Measurements from ENCODE around the gene ARPC4. TPM values are rescaled to one million over a fixed set of nuclear protein-coding genes. Genes with fewer than 3 reads are reported as not detected.

ARPC4 gene
- total RNA-seq, 1 donor: 304 TPM

DNA sequence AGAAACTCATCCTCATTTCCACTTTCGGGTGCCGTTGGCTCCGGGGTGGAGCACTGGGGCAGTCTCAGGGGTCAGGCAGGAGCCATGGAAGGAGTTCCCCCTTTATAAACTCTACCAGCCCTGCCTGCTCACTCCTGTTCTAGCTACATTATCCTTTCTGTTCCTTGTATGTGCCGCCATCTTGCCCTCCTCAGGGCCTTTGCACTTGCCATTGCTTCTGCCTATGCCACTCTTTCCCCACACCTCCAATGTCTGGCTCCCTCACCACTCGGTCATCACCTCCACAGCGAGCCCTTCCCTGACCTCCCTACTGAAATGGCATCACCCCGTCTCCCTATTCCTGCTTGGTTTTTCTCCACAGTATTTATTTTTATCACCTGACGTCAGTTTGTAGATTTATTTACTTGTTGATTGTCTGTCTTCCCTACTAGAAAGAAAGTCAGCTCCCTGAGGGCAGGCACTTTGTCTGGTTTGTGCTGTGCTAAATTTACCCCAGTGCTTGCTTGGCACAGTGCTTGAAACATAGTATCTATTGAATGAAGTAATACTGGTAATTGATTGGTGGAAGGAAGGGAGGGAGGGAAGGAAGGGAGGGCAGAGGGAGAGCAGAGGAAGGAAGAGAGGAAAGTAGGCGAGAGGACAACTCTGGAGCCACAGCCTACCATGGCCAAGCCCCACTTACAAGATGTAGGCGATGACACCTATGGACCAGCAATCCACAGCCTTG is 31.9 kb upstream of the ARPC4 start:
- TF ChIP-seq, protein P1, sequence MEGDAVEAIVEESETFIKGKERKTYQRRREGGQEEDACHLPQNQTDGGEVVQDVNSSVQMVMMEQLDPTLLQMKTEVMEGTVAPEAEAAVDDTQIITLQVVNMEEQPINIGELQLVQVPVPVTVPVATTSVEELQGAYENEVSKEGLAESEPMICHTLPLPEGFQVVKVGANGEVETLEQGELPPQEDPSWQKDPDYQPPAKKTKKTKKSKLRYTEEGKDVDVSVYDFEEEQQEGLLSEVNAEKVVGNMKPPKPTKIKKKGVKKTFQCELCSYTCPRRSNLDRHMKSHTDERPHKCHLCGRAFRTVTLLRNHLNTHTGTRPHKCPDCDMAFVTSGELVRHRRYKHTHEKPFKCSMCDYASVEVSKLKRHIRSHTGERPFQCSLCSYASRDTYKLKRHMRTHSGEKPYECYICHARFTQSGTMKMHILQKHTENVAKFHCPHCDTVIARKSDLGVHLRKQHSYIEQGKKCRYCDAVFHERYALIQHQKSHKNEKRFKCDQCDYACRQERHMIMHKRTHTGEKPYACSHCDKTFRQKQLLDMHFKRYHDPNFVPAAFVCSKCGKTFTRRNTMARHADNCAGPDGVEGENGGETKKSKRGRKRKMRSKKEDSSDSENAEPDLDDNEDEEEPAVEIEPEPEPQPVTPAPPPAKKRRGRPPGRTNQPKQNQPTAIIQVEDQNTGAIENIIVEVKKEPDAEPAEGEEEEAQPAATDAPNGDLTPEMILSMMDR (IDR thresholded peaks at IDR 0.05; ENCODE audit: insufficient read depth, low read depth, low read length): no peak
- no peak overlapping the region for H3K4me3 ChIP-seq (ENCODE audit: low read depth, low read length)
- no peak for DNase-seq (ENCODE audit: low read depth)

GRCh38 chr3:9761919-9762318 is 31.0 kb upstream of the ARPC4 start:
- no peak for DNase-seq (ENCODE audit: low read depth)
- no peak overlapping the region for H3K4me3 ChIP-seq (ENCODE audit: low read depth, low read length)
- TF ChIP-seq, protein P1 (IDR thresholded peaks at IDR 0.05; ENCODE audit: insufficient read depth, low read depth, low read length): no peak

GRCh38 chr3:9762871-9763270 is 30.0 kb upstream of the ARPC4 start:
- H3K4me3 ChIP-seq (ENCODE audit: low read depth, low read length): no peak overlapping the region
- TF ChIP-seq, protein P1 (IDR thresholded peaks at IDR 0.05; ENCODE audit: insufficient read depth, low read depth, low read length): no peak
- no peak for DNase-seq (ENCODE audit: low read depth)

DNA sequence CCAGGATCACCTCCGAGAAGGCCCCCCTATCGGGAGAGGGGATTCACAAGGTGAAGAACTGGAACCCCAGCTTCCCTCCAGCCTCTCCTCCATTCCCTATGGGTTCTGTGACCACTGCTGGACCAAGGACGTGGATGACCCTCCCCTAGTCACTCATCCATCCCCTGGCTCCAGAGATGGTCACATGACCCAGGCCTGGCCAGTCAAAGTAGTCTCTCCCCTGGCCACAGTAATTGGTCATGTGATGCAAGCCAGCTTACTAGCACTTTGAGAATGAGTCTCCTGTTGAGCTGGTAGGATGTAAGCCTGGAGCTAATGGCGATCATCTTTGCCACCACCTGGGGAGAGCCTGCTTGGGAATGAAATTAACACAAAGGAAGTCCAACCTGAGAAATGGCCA is 27.0 kb upstream of the ARPC4 start:
- H3K4me3 ChIP-seq (ENCODE audit: low read depth, low read length): no peak overlapping the region
- TF ChIP-seq, protein P1 (IDR thresholded peaks at IDR 0.05; ENCODE audit: insufficient read depth, low read depth, low read length): no peak
- DNase-seq (ENCODE audit: low read depth): no peak

GRCh38 chr3:9767418-9767817 is 25.5 kb upstream of the ARPC4 start:
- H3K4me3 ChIP-seq (ENCODE audit: low read depth, low read length): no peak overlapping the region
- DNase-seq (ENCODE audit: low read depth): no peak
- TF ChIP-seq, protein P1 (IDR thresholded peaks at IDR 0.05; ENCODE audit: insufficient read depth, low read depth, low read length): no peak

- DNase-seq (ENCODE audit: low read depth): no peak
- no peak overlapping the region for H3K4me3 ChIP-seq (ENCODE audit: low read depth, low read length)
- TF ChIP-seq, protein P1 (IDR thresholded peaks at IDR 0.05; ENCODE audit: insufficient read depth, low read depth, low read length): no peak
Observed at GRCh38 chr3:9768141-9768775, 24.6 kb upstream of the ARPC4 start.
